ENCODE measurements around the gene HSD17B2. TPM values are rescaled to one million over a fixed set of nuclear protein-coding genes. Genes with fewer than 3 reads are reported as not detected.

The HSD17B2 gene
- total and polyA plus RNA-seq, 2 of the 4 experiments (the other 2 are of a cell fraction) = 0.12 to 0.18 TPM

DNA sequence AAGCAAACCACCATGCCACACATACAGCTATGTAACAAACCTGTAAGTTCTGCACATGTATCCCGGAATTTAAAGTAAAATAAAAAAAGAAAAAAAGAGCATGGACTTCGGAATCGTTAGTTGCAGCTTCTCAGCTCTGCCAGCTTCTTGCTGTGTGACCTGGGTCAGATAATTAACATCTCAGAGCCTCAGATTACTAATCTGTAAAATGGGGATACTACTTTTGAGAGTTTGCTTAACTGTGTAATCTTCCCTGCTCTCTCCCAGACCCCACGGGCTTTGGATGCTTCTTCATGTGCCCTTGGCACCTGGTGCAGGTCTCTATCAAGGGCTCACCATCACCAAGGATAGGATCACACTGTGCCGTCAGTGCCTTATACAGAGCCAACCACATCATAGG lies 16.6 kb downstream of the HSD17B2 start:
- no peak overlapping the region for H3K27ac ChIP-seq (ENCODE audit: insufficient read depth, low read length)
- no CpG with 5 or more reads among the region's 5 CpGs for WGBS, 2 experiments (ENCODE audit: extremely low coverage in 2 of 2, insufficient read length in 1 of 2)
- no peak overlapping the region for H2BK15ac ChIP-seq (ENCODE audit: low read depth, low read length)
- H2AK5ac ChIP-seq (ENCODE audit: low read depth, low read length) = no peak overlapping the region
- peaks cover 3% of the 10 kb centered on the region; the same call in 1 of the 2 replicates for H3K27me3 ChIP-seq (ENCODE audit: control insufficient read depth, insufficient read depth, low read length)
- H3K79me1 ChIP-seq (ENCODE audit: low read depth in 1 of 2, low read length in 2 of 2) = no peaks in the 10 kb centered on the region
- H4K20me1 ChIP-seq (ENCODE audit: insufficient read depth, low read length) = no peaks in the 10 kb centered on the region
- H2BK120ac ChIP-seq (ENCODE audit: low read depth, low read length) = no peak overlapping the region
- no peak overlapping the region for H3K9ac ChIP-seq (ENCODE audit: low read depth, low read length)
- no TSS peak for BruUV-seq (replicated peaks)
- ChIA-PET CTCF (no interaction called here), POLR2A (ENCODE audit: unreplicated experiment) (no interaction called here)
- no peaks in the 10 kb centered on the region for H3K4me1 ChIP-seq (ENCODE audit: control insufficient read depth, insufficient read depth, low read length)
- dilution Hi-C loops (cut with HindIII; ENCODE audit: low sequenced_read_pairs, unreplicated experiment) (no loop called here), intact Hi-C loops (cut with micrococcal nuclease) (no loop called here), in situ Hi-C loops (cut with MboI; ENCODE audit: low sequenced_read_pairs) (no loop called here)
- H3K4me3 ChIP-seq (ENCODE audit: insufficient read depth, low read depth, low read length) = no peak overlapping the region
- no peak overlapping the region for H3K23ac ChIP-seq (ENCODE audit: low read depth, low read length)
- no peak for DNase-seq
- no peak overlapping the region for H3K18ac ChIP-seq (ENCODE audit: low read depth, low read length)
- no peak overlapping the region for H3K4ac ChIP-seq (ENCODE audit: low read depth, low read length)
- ATAC-seq (ENCODE audit: low read depth) = no peak
- no peak overlapping the region for H4K8ac ChIP-seq (ENCODE audit: low read depth in 2 of 2, low read length in 2 of 2)
- no peaks in the 10 kb centered on the region for H3K9me1 ChIP-seq (ENCODE audit: insufficient read depth, low read length)
- H3K4me2 ChIP-seq (ENCODE audit: low read depth, low read length) = no peak overlapping the region
- no peak overlapping the region for H4K91ac ChIP-seq (ENCODE audit: insufficient read depth, low read depth, low read length)
- H2BK20ac ChIP-seq (ENCODE audit: low read depth, low read length) = no peak overlapping the region
- no peak overlapping the region for H2AFZ ChIP-seq (replicated peaks; ENCODE audit: low read length, poor library complexity)
- no peak overlapping the region for H3K56ac ChIP-seq (ENCODE audit: extremely low read depth, insufficient read depth, low read length)
- H3K9me3 ChIP-seq (ENCODE audit: control insufficient read depth, insufficient read depth, low read length) = no peaks in the 10 kb centered on the region
- H2AK9ac ChIP-seq (replicated peaks; ENCODE audit: low read depth, low read length, poor library complexity) = no peak overlapping the region
- H2BK5ac ChIP-seq (ENCODE audit: low read depth, low read length, poor library complexity, severe bottlenecking) = no peak overlapping the region
- no peaks in the 10 kb centered on the region for H3K36me3 ChIP-seq (ENCODE audit: control insufficient read depth, insufficient read depth, low read length)
- TF ChIP-seq MAZ (IDR thresholded peaks at IDR 0.05; ENCODE audit: borderline replicate concordance, low read depth, low read length) (no peak), FOS (IDR thresholded peaks at IDR 0.05; ENCODE audit: low read depth, low read length) (no peak), RFX5 (IDR thresholded peaks at IDR 0.05; ENCODE audit: low read depth, low read length) (no peak), POLR2A (IDR thresholded peaks at IDR 0.05; ENCODE audit: low read depth, low read length) (no peak), NFE2L2 (IDR thresholded peaks at IDR 0.05; ENCODE audit: low read depth, low read length) (no peak), CHD1 (IDR thresholded peaks at IDR 0.05; ENCODE audit: low read depth, low read length) (no peak), BHLHE40 (IDR thresholded peaks at IDR 0.05; ENCODE audit: low read depth, low read length) (no peak), CEBPB (IDR thresholded peaks at IDR 0.05; ENCODE audit: low read depth, low read length) (no peak), RAD21 (IDR thresholded peaks at IDR 0.05; ENCODE audit: low read length) (no peak), SMC3 (IDR thresholded peaks at IDR 0.05; ENCODE audit: low read depth, low read length) (no peak), MXI1 (IDR thresholded peaks at IDR 0.05; ENCODE audit: borderline replicate concordance, low read depth, low read length) (no peak), MAFK (IDR thresholded peaks at IDR 0.05; ENCODE audit: low read depth, low read length) (no peak), RCOR1 (IDR thresholded peaks at IDR 0.05; ENCODE audit: insufficient replicate concordance, low read length) (no peak)
- TF ChIP-seq, protein P1, sequence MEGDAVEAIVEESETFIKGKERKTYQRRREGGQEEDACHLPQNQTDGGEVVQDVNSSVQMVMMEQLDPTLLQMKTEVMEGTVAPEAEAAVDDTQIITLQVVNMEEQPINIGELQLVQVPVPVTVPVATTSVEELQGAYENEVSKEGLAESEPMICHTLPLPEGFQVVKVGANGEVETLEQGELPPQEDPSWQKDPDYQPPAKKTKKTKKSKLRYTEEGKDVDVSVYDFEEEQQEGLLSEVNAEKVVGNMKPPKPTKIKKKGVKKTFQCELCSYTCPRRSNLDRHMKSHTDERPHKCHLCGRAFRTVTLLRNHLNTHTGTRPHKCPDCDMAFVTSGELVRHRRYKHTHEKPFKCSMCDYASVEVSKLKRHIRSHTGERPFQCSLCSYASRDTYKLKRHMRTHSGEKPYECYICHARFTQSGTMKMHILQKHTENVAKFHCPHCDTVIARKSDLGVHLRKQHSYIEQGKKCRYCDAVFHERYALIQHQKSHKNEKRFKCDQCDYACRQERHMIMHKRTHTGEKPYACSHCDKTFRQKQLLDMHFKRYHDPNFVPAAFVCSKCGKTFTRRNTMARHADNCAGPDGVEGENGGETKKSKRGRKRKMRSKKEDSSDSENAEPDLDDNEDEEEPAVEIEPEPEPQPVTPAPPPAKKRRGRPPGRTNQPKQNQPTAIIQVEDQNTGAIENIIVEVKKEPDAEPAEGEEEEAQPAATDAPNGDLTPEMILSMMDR (conservative IDR thresholded peaks at IDR 0.05; ENCODE audit: low read depth, low read length) = no peak
- TF ChIP-seq, protein P2, sequence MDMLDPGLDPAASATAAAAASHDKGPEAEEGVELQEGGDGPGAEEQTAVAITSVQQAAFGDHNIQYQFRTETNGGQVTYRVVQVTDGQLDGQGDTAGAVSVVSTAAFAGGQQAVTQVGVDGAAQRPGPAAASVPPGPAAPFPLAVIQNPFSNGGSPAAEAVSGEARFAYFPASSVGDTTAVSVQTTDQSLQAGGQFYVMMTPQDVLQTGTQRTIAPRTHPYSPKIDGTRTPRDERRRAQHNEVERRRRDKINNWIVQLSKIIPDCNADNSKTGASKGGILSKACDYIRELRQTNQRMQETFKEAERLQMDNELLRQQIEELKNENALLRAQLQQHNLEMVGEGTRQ (IDR thresholded peaks at IDR 0.05; ENCODE audit: low read depth, low read length) = no peak
- TF ChIP-seq, protein P3, sequence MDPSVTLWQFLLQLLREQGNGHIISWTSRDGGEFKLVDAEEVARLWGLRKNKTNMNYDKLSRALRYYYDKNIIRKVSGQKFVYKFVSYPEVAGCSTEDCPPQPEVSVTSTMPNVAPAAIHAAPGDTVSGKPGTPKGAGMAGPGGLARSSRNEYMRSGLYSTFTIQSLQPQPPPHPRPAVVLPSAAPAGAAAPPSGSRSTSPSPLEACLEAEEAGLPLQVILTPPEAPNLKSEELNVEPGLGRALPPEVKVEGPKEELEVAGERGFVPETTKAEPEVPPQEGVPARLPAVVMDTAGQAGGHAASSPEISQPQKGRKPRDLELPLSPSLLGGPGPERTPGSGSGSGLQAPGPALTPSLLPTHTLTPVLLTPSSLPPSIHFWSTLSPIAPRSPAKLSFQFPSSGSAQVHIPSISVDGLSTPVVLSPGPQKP (IDR thresholded peaks at IDR 0.05; ENCODE audit: borderline replicate concordance, low read depth, low read length) = no peak
- no peak overlapping the region for H3K14ac ChIP-seq (replicated peaks; ENCODE audit: low read depth, low read length)
- no peak overlapping the region for H4K5ac ChIP-seq (ENCODE audit: low read depth, low read length)

Data from IMR-90 (cell line).